AG04450 (cell line): Measurements from ENCODE around the gene LRRC53. TPM values are rescaled to one million over a fixed set of nuclear protein-coding genes. Genes with fewer than 3 reads are reported as not detected.

Source experiments
- CTCF ChIA-PET: fragments of 300-600, 350-600 bp; formaldehyde crosslinking; extraction: SDS; loops from one replicate; lab custom pipeline; 2022; ENCODE audit warnings: antibody characterized with exemption, inconsistent platforms; lab: Charles Lee
- POLR2A ChIA-PET: fragments of 350-600 bp; formaldehyde crosslinking; extraction: SDS; loops from one replicate; lab custom pipeline; 2021; ENCODE audit warnings: antibody characterized with exemption, inconsistent platforms; lab: Yijun Ruan, JAX
- DNase-seq: peaks from one replicate; pipeline ENCODE4 v3.0.0-alpha.2; 2011; ENCODE audit warnings: low read depth, low spot score
- H3K27ac ChIP-seq: one replicate; pipeline ENCODE4 v1.5.1; 2012; ENCODE audit warnings: low read depth, low read length, control low read depth
- H3K27me3 ChIP-seq: one replicate; pipeline ENCODE4 v1.6.0; 2012; ENCODE audit warnings: low read length; ENCODE audit not compliant: control insufficient read depth, insufficient read depth
- H3K4me3 ChIP-seq: 2 replicates; pipeline ENCODE4 v1.5.1; 2011; ENCODE audit warnings: mild to moderate bottlenecking, low read depth, low read length, control low read depth
- H3K9me3 ChIP-seq: 2 replicates; pipeline ENCODE4 v1.5.1; 2012; ENCODE audit warnings: low read length; ENCODE audit not compliant: control insufficient read depth, insufficient read depth
- polyA plus RNA-seq: library from polyadenylated mRNA; depleted of rRNA; stranded (reverse); fragments of >200 nt; gene quantifications from 2 replicates; pipeline ENCODE4 v1.2.3, GENCODE V29; 2011
- TF ChIP-seq, protein P1 (sequence below): IDR thresholded peaks from 2 replicates; pipeline ENCODE4 v1.5.1; 2011; ENCODE audit warnings: low read depth, low read length, control low read depth, inconsistent platforms

The LRRC53 gene
- polyA plus RNA-seq, 1 experiment: not detected

DNA sequence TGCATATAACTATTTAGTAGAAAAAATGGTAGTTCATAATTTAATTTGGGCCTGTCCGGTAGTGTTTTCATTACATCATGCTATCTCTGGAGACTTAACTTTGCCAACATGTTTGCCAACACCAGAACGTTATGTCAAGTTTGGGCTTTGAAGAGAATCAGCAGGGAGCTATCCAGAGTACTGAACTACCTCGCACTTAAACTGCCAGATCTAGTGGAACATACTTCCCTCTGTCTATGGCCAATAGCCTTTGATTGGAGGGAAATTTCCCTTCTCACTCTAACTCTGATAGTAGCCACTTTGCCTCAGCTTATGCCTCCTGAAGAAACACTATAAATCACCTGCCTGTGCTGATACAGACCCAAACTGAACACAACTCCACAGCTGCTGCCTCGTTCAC lies 10.0 kb downstream of the LRRC53 start:
- TF ChIP-seq, protein P1, sequence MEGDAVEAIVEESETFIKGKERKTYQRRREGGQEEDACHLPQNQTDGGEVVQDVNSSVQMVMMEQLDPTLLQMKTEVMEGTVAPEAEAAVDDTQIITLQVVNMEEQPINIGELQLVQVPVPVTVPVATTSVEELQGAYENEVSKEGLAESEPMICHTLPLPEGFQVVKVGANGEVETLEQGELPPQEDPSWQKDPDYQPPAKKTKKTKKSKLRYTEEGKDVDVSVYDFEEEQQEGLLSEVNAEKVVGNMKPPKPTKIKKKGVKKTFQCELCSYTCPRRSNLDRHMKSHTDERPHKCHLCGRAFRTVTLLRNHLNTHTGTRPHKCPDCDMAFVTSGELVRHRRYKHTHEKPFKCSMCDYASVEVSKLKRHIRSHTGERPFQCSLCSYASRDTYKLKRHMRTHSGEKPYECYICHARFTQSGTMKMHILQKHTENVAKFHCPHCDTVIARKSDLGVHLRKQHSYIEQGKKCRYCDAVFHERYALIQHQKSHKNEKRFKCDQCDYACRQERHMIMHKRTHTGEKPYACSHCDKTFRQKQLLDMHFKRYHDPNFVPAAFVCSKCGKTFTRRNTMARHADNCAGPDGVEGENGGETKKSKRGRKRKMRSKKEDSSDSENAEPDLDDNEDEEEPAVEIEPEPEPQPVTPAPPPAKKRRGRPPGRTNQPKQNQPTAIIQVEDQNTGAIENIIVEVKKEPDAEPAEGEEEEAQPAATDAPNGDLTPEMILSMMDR: no peak
- CTCF ChIA-PET: interaction anchor here (0.6 to 3.9 kb wide), 8 partner anchors 9 to 1622 kb away, joined by 3 to 34 read pairs (median 6); no protein-coding TSS in a partner anchor
- Histone ChIP-seq H3K4me3 (no peak overlapping the region), H3K27me3 (no peaks in the 10 kb centered on the region), H3K27ac (no peak overlapping the region), H3K9me3 (no peaks in the 10 kb centered on the region)
- DNase-seq: peak; percentile 4
- POLR2A ChIA-PET: no interaction called here

DNA sequence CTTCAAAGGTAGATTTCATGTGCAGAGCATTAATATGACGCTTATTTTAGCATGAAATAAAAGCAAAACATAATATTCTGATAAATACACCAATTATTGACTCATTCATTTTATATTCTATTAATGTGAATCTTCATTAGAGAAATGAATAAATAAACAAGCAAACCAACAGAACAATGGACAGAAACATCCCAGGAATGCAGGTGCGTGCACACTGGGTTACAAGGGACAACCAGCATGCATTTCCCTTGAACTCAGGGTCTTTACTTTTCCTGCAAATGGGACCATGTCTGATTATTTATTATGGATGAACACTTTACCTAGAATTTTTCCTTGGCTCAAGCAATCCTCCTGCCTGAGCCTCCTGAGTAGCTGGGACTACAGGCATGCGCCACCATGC lies 13.5 kb downstream of the LRRC53 start:
- POLR2A ChIA-PET: no interaction called here
- CTCF ChIA-PET: no interaction called here
- H3K9me3 ChIP-seq: no peaks in the 10 kb centered on the region
- no peak overlapping the region for H3K4me3 ChIP-seq
- H3K27me3 ChIP-seq: no peaks in the 10 kb centered on the region
- H3K27ac ChIP-seq: no peak overlapping the region
- TF ChIP-seq, protein P1: no peak
- DNase-seq: no peak

DNA sequence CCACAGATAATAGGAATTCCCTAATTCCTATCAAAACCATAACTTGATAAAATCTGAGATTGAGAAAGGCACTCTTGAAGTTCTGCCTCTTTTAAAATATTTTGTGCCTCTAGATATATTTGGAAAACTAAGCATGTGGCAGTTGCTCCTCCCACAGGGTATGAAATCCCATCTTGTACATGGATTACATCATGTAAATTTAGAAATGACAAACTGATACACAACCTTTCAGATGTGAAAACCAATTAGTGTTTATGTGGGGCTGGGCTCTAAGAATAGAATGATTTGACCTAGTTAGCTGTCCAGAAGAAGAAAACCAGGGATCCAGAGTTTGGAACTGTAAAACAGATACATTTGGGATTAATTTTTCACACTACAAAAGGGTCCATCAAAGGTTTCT lies 15.7 kb downstream of the LRRC53 start:
- Histone ChIP-seq H3K4me3 (no peak overlapping the region), H3K9me3 (no peaks in the 10 kb centered on the region), H3K27ac (no peak overlapping the region), H3K27me3 (no peaks in the 10 kb centered on the region)
- ChIA-PET CTCF (no interaction called here), POLR2A (no interaction called here)
- DNase-seq: no peak
- TF ChIP-seq, protein P1: no peak

DNA sequence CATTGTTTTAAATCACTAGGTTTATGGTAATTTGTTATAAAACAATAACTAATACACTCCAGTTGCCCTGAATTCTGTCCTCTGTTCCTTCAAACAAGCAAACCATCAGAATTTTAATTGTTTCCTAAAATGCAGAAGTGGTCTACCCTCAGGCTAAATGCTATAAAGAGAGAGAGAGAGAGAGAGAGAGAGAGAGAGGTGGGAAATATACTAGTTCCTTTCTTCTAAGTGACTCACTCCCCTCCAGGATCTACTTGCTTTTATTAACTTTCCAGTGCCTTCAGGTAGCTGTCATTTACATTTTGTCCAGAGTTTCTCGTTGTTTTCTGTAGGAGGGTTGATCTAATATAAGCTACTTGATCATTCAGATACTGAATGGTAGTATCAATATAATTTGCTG lies 26.4 kb downstream of the LRRC53 start:
- TF ChIP-seq, protein P1: no peak
- ChIA-PET CTCF (no interaction called here), POLR2A (no interaction called here)
- Histone ChIP-seq H3K27ac (no peak overlapping the region), H3K9me3 (no peaks in the 10 kb centered on the region), H3K27me3 (no peaks in the 10 kb centered on the region), H3K4me3 (no peak overlapping the region)
- no peak for DNase-seq

DNA sequence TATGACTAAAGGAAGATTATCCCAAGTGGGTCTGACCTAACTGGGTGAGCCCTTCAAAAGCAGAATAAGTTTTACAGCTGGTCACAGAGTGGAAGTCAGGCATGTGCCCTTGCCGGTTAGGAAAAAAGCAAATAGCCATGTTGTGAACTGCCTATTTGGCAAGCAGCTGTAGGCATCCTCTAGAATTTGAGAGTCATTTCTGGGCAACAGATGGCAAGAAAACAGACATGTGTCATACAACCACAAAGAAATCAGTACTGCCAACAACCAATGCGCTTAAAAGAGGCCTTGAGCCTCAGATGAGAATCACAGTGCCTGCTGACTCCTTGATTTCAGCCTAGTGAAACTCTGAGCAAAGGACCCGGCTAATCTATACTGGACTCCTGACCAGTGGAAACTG lies 26.8 kb downstream of the LRRC53 start:
- POLR2A ChIA-PET: no interaction called here
- Histone ChIP-seq H3K9me3 (no peaks in the 10 kb centered on the region), H3K27me3 (no peaks in the 10 kb centered on the region), H3K4me3 (no peak overlapping the region), H3K27ac (no peak overlapping the region)
- TF ChIP-seq, protein P1: no peak
- CTCF ChIA-PET: interaction anchor here (1.8 kb wide), 1 partner anchor 17 kb away, joined by 6 read pairs; no protein-coding TSS in a partner anchor
- DNase-seq: no peak
